Loucy (cell line): ENCODE results near the gene B3GAT1.

Source experiments
- H2AFZ ChIP-seq: fragments of 200-600 bp; sonication (generic); 2 replicates; pipeline ENCODE4 v1.6.0; 2016; ENCODE audit warnings: antibody characterized with exemption, mild to moderate bottlenecking, low read length, moderate library complexity
- H3F3A ChIP-seq: fragments of 200-600 bp; 2 replicates; pipeline ENCODE4 v1.6.0; 2016; ENCODE audit warnings: antibody characterized with exemption, low read depth, mild to moderate bottlenecking
- H3K27me3 ChIP-seq: fragments of 200-600 bp; sonication (generic); 2 replicates; pipeline ENCODE4 v1.6.1; 2014; ENCODE audit warnings: low read length, mild to moderate bottlenecking; ENCODE audit not compliant: insufficient read depth, poor library complexity, severe bottlenecking
- H3K36me3 ChIP-seq: fragments of 200-600 bp; sonication (generic); 2 replicates; pipeline ENCODE4 v1.6.1; 2016; ENCODE audit warnings: low read length; ENCODE audit not compliant: insufficient read depth
- H3K4me1 ChIP-seq: fragments of 200-600 bp; sonication (generic); 2 replicates; pipeline ENCODE4 v1.5.1; 2014; ENCODE audit warnings: low read length, mild to moderate bottlenecking; ENCODE audit not compliant: insufficient read depth, poor library complexity, severe bottlenecking
- H3K4me2 ChIP-seq: fragments of 200-600 bp; sonication (generic); 2 replicates; pipeline ENCODE4 v1.6.0; 2014; ENCODE audit warnings: antibody characterized with exemption, low read length, low read depth, mild to moderate bottlenecking; ENCODE audit not compliant: poor library complexity, severe bottlenecking
- H3K4me3 ChIP-seq: fragments of 200-600 bp; sonication (generic); 2 replicates; pipeline ENCODE4 v1.5.1; 2014; ENCODE audit warnings: low read length, mild to moderate bottlenecking, mixed read lengths; ENCODE audit not compliant: poor library complexity, severe bottlenecking
- H3K79me2 ChIP-seq: fragments of 200-600 bp; sonication (generic); 2 replicates; pipeline ENCODE4 v1.6.1; 2014; ENCODE audit warnings: low read length; ENCODE audit not compliant: insufficient read depth
- H3K9ac ChIP-seq: fragments of 200-600 bp; sonication (generic); 2 replicates; pipeline ENCODE4 v1.6.0; 2014; ENCODE audit warnings: mild to moderate bottlenecking, low read depth, low read length, moderate library complexity; ENCODE audit not compliant: poor library complexity, severe bottlenecking
- H3K9me2 ChIP-seq: fragments of 200-600 bp; sonication (generic); replicated peaks from 2 replicates; pipeline ENCODE4 v1.6.1; 2016; ENCODE audit warnings: low read depth, low read length, mixed read lengths
- H3K9me3 ChIP-seq: fragments of 200-600 bp; sonication (generic); 2 replicates; pipeline ENCODE4 v1.6.1; 2014; ENCODE audit warnings: mild to moderate bottlenecking, antibody characterized with exemption, low read length, low read depth; ENCODE audit not compliant: insufficient read depth
- H4K20me1 ChIP-seq: fragments of 200-600 bp; sonication (generic); 2 replicates; pipeline ENCODE4 v1.6.0; 2014; ENCODE audit warnings: antibody characterized with exemption, low read length, mild to moderate bottlenecking; ENCODE audit not compliant: insufficient read depth, poor library complexity, severe bottlenecking
- CTCF ChIP-seq: fragments of 200-600 bp; sonication (generic); conservative IDR thresholded peaks from 2 replicates; pipeline ENCODE4 v1.5.1; 2014; ENCODE audit warnings: mild to moderate bottlenecking, antibody characterized with exemption, low read length
- EZH2phosphoT487 ChIP-seq: fragments of 200-600 bp; IDR thresholded peaks from 2 replicates; pipeline ENCODE4 v1.6.1; 2018; ENCODE audit warnings: antibody characterized with exemption, mild to moderate bottlenecking, moderate library complexity, borderline replicate concordance

The B3GAT1 gene

GRCh38 chr11:134333312-134333711 lies 78.7 kb downstream of the B3GAT1 start:
- no peak overlapping the region for H3K9ac ChIP-seq
- H3K79me2 ChIP-seq, result no peaks in the 10 kb centered on the region
- no peaks in the 10 kb centered on the region for H3K36me3 ChIP-seq
- no peaks in the 10 kb centered on the region for H3K27me3 ChIP-seq
- no peak for TF ChIP-seq CTCF
- TF ChIP-seq EZH2phosphoT487, result no peak
- no peak overlapping the region for H3K4me3 ChIP-seq
- no peaks in the 10 kb centered on the region for H3F3A ChIP-seq
- no peaks in the 10 kb centered on the region for H3K4me1 ChIP-seq
- no peaks in the 10 kb centered on the region for H4K20me1 ChIP-seq
- no peak overlapping the region for H2AFZ ChIP-seq
- peaks cover 16% of the 10 kb centered on the region; the same call in 1 of the 2 replicates for H3K9me3 ChIP-seq
- H3K4me2 ChIP-seq, result no peak overlapping the region
- H3K9me2 ChIP-seq, result no peaks in the 10 kb centered on the region

- peaks cover 13% of the 10 kb centered on the region; the same call in 1 of the 2 replicates for H3K9me3 ChIP-seq
- no peaks in the 10 kb centered on the region for H3K27me3 ChIP-seq
- H3K9ac ChIP-seq, result no peak overlapping the region
- no peaks in the 10 kb centered on the region for H4K20me1 ChIP-seq
- H3K4me1 ChIP-seq, result no peaks in the 10 kb centered on the region
- no peak overlapping the region for H3K4me3 ChIP-seq
- TF ChIP-seq CTCF, result no peak
- no peak for TF ChIP-seq EZH2phosphoT487
- H3K4me2 ChIP-seq, result no peak overlapping the region
- H3K79me2 ChIP-seq, result no peaks in the 10 kb centered on the region
- no peak overlapping the region for H2AFZ ChIP-seq
- no peaks in the 10 kb centered on the region for H3K36me3 ChIP-seq
- H3K9me2 ChIP-seq, result no peaks in the 10 kb centered on the region
- no peaks in the 10 kb centered on the region for H3F3A ChIP-seq
Measured at GRCh38 chr11:134332782-134333181, 79.3 kb downstream of the B3GAT1 start.

GRCh38 chr11:134332189-134332631 lies 79.8 kb downstream of the B3GAT1 start:
- H4K20me1 ChIP-seq, result no peaks in the 10 kb centered on the region
- H3K4me2 ChIP-seq, result no peak overlapping the region
- peaks cover 10% of the 10 kb centered on the region; the same call in 1 of the 2 replicates for H3K9me3 ChIP-seq
- H3F3A ChIP-seq, result no peaks in the 10 kb centered on the region
- no peaks in the 10 kb centered on the region for H3K27me3 ChIP-seq
- H2AFZ ChIP-seq, result no peak overlapping the region
- no peak overlapping the region for H3K4me3 ChIP-seq
- TF ChIP-seq EZH2phosphoT487, result no peak
- TF ChIP-seq CTCF, result no peak
- no peaks in the 10 kb centered on the region for H3K4me1 ChIP-seq
- H3K9me2 ChIP-seq, result no peaks in the 10 kb centered on the region
- no peaks in the 10 kb centered on the region for H3K79me2 ChIP-seq
- H3K36me3 ChIP-seq, result no peaks in the 10 kb centered on the region
- no peak overlapping the region for H3K9ac ChIP-seq
